Right cardiac atrium (tissue), 5 donors: ENCODE data around the gene UBA1. TPM values are rescaled to one million over a fixed set of nuclear protein-coding genes. Genes with fewer than 3 reads are reported as not detected.

ENCODE experiments used
- ATAC-seq, 2 donors: fragments of 200-7000 bp; cut with Tn5 transposase; one replicate each; pipeline versions ENCODE4 v1.8.0 to v1.9.1; 2020; ENCODE audit warnings: moderate library complexity in 2 of 2, mild to moderate bottlenecking in 1 of 2
- DNase-seq, 3 donors: peaks; one replicate each; pipeline ENCODE4 v3.0.0-alpha.2; 2020
- H3K27ac ChIP-seq: one replicate; pipeline ENCODE4 v1.5.1; 2013; ENCODE audit warnings: mild to moderate bottlenecking, low read length, control low read depth, moderate library complexity
- H3K27me3 ChIP-seq: one replicate; pipeline ENCODE4 v1.6.1; 2013; ENCODE audit not compliant: control insufficient read depth, insufficient read depth
- H3K4me1 ChIP-seq: one replicate; pipeline ENCODE4 v1.6.1; 2013; ENCODE audit warnings: low read length; ENCODE audit not compliant: control insufficient read depth, insufficient read depth
- H3K4me3 ChIP-seq: one replicate; pipeline ENCODE4 v1.5.1; 2013; ENCODE audit warnings: low read length, control low read depth
- H3K9me3 ChIP-seq: one replicate; pipeline ENCODE4 v1.6.1; 2013; ENCODE audit warnings: low read length; ENCODE audit not compliant: control insufficient read depth
- WGBS: extraction: QIAGEN DNeasy Blood & Tissue Kit; methylation state at CpG from one replicate; pipeline ENCODE4 v1.1.7; 2013; 5-methylcytosine and 5-hydroxymethylcytosine counted together
- intact Hi-C, 4 donors: fragments of 100-400 bp; cut with DNase I; formaldehyde crosslinking; loops; one replicate each; pipeline versions ENCODE4 v1.11.0 to v1.14.0; 2022 to 2023
- polyA plus RNA-seq: library from polyadenylated mRNA; stranded (reverse); fragments of 200-250 nt; gene quantifications from one replicate; pipeline ENCODE4 v1.2.3, GENCODE V29; 2013
- total RNA-seq, 4 donors: library from RNA; stranded (reverse); fragmentation: NEBNext Ultra II Directional; extraction: Animal tissue kit (Norgen Biotek cat#: 25700); gene quantifications; one replicate each; pipeline ENCODE4 v1.2.1, GENCODE V29; 2021
- donor health status: healthy with polysubstance abuse.
- donor health status: DM: no; HTN: yes; CAD: no.
- donor health status: DM: no; HTN: no; CAD: no.
- donor health status: DM: no; HTN: yes; CAD: no; lungs with severe emphysema.
- donor health status: DM: yes; HTN: yes; CAD: no.

UBA1 gene
- total and polyA plus RNA-seq, 5 donors, result 79.5 to 130 (median 113) TPM

- H3K9me3 ChIP-seq, result no peaks in the 10 kb centered on the region
These were observed 14.3 kb upstream of the UBA1 start for GRCh38 chrX:47179221-47179927.

GRCh38 chrX:47179928-47180255, 13.7 kb upstream of the UBA1 start:
- intact Hi-C loops, result no loop called here
- DNase-seq, result no peak
- Histone ChIP-seq H3K27me3 (no peaks in the 10 kb centered on the region), H3K27ac (peak overlapping the region; percentile 56), H3K4me1 (no peaks in the 10 kb centered on the region), H3K4me3 (no peak overlapping the region), H3K9me3 (no peaks in the 10 kb centered on the region)
- WGBS, result 93% methylated on average over 18 of the region's 18 CpGs
- ATAC-seq, result no peak

More at GRCh38 chrX:47179221-47179927, 14.3 kb upstream of the UBA1 start:
- Histone ChIP-seq H3K4me1 (no peaks in the 10 kb centered on the region), H3K27ac (peak overlapping the region; percentile 56), H3K27me3 (no peaks in the 10 kb centered on the region), H3K4me3 (no peak overlapping the region)
- peak; percentile 72 to 80 (median 77) for DNase-seq
- ATAC-seq, result peak; percentile 78 to 79
- WGBS, result 62% methylated on average over 14 of the region's 14 CpGs
- intact Hi-C loops, result no loop called here

GRCh38 chrX:47180346-47180745, 13.3 kb upstream of the UBA1 start:
- WGBS, result 88% methylated on average over 8 of the region's 8 CpGs
- H3K27me3 ChIP-seq, result no peaks in the 10 kb centered on the region
- ATAC-seq (no peak), DNase-seq (no peak)
- no peak overlapping the region for H3K4me3 ChIP-seq
- intact Hi-C loops, result no loop called here
- H3K9me3 ChIP-seq, result no peaks in the 10 kb centered on the region
- H3K4me1 ChIP-seq, result no peaks in the 10 kb centered on the region
- no peak overlapping the region for H3K27ac ChIP-seq

- Histone ChIP-seq H3K9me3 (no peaks in the 10 kb centered on the region), H3K4me1 (no peaks in the 10 kb centered on the region), H3K27ac (no peak overlapping the region), H3K4me3 (no peak overlapping the region), H3K27me3 (no peaks in the 10 kb centered on the region)
- no peak for ATAC-seq
- peak in 1 of 3 donors; percentile 48 for DNase-seq
- 93% methylated on average over 10 of the region's 10 CpGs for WGBS
- intact Hi-C loops, result no loop called here
These were observed 12.3 kb upstream of the UBA1 start for GRCh38 chrX:47181301-47181700.

- no peaks in the 10 kb centered on the region for H3K4me1 ChIP-seq
- intact Hi-C loops, result no loop called here
- H3K27ac ChIP-seq, result no peak overlapping the region
- H3K27me3 ChIP-seq, result no peaks in the 10 kb centered on the region
- WGBS, result 89% methylated on average over 9 of the region's 9 CpGs
- no peaks in the 10 kb centered on the region for H3K9me3 ChIP-seq
- no peak overlapping the region for H3K4me3 ChIP-seq
- DNase-seq, result peak in 1 of 3 donors; percentile 35
- no peak for ATAC-seq
These were observed 11.4 kb upstream of the UBA1 start for GRCh38 chrX:47182106-47182700.

GRCh38 chrX:47184486-47184885, 9.1 kb upstream of the UBA1 start:
- Histone ChIP-seq H3K27me3 (no peaks in the 10 kb centered on the region), H3K4me3 (no peak overlapping the region), H3K4me1 (no peaks in the 10 kb centered on the region), H3K9me3 (no peaks in the 10 kb centered on the region), H3K27ac (no peak overlapping the region)
- 86% methylated on average over 4 of the region's 4 CpGs for WGBS
- no peak for ATAC-seq
- intact Hi-C loops, result no loop called here
- DNase-seq, result no peak

- intact Hi-C loops, result no loop called here
- Histone ChIP-seq H3K9me3 (no peaks in the 10 kb centered on the region), H3K4me1 (peaks cover under 1% of the 10 kb centered on the region), H3K27me3 (no peaks in the 10 kb centered on the region), H3K4me3 (no peak overlapping the region), H3K27ac (no peak overlapping the region)
- no peak for ATAC-seq
- DNase-seq, result peak in 1 of 3 donors; percentile 39
- 93% methylated on average over 17 of the region's 17 CpGs for WGBS
These were observed 8.4 kb upstream of the UBA1 start for GRCh38 chrX:47185241-47185640.

- H3K9me3 ChIP-seq, result no peaks in the 10 kb centered on the region
- WGBS, result 86% methylated on average over 27 of the region's 27 CpGs
- DNase-seq (peak in 1 of 3 donors; percentile 46), ATAC-seq (no peak)
- intact Hi-C loops, result no loop called here
- H3K4me3 ChIP-seq, result no peak overlapping the region
- H3K4me1 ChIP-seq, result peaks cover 2% of the 10 kb centered on the region
- H3K27ac ChIP-seq, result no peak overlapping the region
- H3K27me3 ChIP-seq, result no peaks in the 10 kb centered on the region
These were observed 7.4 kb upstream of the UBA1 start for GRCh38 chrX:47186096-47186740.

- Histone ChIP-seq H3K27me3 (no peaks in the 10 kb centered on the region), H3K4me1 (peaks cover 6% of the 10 kb centered on the region), H3K4me3 (no peak overlapping the region), H3K27ac (no peak overlapping the region), H3K9me3 (no peaks in the 10 kb centered on the region)
- intact Hi-C loops, result no loop called here
- DNase-seq, result peak in 1 of 3 donors; percentile 24
- WGBS, result 70% methylated on average over 4 of the region's 4 CpGs
- ATAC-seq, result no peak
These were observed 6.4 kb upstream of the UBA1 start for GRCh38 chrX:47187106-47187677.

GRCh38 chrX:47189906-47190305, 3.7 kb upstream of the UBA1 start:
- no peak for ATAC-seq
- H3K4me3 ChIP-seq, result no peak overlapping the region
- intact Hi-C loops, result loop anchor here in 3 of 4 donors (5.0 kb wide), 2 partner anchors 192 to 332 kb away; no protein-coding TSS in a partner anchor
- no peaks in the 10 kb centered on the region for H3K27me3 ChIP-seq
- DNase-seq, result peak in 1 of 3 donors; percentile 54
- peaks cover 6% of the 10 kb centered on the region for H3K4me1 ChIP-seq
- no peak overlapping the region for H3K27ac ChIP-seq
- 72% methylated on average over 19 of the region's 19 CpGs for WGBS
- no peaks in the 10 kb centered on the region for H3K9me3 ChIP-seq
